ENCODE measurements around the gene CFAP57. TPM values are rescaled to one million over a fixed set of nuclear protein-coding genes. Genes with fewer than 3 reads are reported as not detected.

CFAP57 gene
- total RNA-seq, 1 experiment from 2014 or later, result 1.7 TPM

DNA sequence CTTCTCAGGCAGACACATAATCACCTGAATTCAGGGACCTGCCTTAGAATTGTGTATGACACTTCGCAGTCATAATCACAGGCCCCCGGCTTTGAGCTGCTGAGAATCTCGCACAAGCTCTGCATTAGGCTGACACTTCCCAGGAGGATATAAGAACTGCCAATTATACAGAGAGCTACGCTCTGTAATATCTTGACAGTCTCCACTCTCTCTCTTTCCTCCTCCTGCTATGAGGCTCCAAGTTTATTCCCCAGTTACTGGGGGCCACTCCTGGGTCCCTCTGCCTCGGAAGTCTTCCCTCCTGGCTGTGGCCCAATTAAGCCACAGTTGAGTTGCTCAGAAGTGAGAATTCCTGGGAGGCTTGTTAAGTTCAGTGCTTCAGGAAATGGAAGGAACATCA lies 42.7 kb upstream of the CFAP57 start:
- no peaks in the 10 kb centered on the region for H4K20me1 ChIP-seq (ENCODE audit: insufficient read depth)
- H3K27ac ChIP-seq, result no peak overlapping the region
- TF ChIP-seq, protein P1, sequence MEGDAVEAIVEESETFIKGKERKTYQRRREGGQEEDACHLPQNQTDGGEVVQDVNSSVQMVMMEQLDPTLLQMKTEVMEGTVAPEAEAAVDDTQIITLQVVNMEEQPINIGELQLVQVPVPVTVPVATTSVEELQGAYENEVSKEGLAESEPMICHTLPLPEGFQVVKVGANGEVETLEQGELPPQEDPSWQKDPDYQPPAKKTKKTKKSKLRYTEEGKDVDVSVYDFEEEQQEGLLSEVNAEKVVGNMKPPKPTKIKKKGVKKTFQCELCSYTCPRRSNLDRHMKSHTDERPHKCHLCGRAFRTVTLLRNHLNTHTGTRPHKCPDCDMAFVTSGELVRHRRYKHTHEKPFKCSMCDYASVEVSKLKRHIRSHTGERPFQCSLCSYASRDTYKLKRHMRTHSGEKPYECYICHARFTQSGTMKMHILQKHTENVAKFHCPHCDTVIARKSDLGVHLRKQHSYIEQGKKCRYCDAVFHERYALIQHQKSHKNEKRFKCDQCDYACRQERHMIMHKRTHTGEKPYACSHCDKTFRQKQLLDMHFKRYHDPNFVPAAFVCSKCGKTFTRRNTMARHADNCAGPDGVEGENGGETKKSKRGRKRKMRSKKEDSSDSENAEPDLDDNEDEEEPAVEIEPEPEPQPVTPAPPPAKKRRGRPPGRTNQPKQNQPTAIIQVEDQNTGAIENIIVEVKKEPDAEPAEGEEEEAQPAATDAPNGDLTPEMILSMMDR (conservative IDR thresholded peaks at IDR 0.05), result no peak
- no peak for TF ChIP-seq EZH2 (IDR thresholded peaks at IDR 0.05; ENCODE audit: low read depth)
- ChIA-PET POLR2A (ENCODE audit: unreplicated experiment) (no interaction called here), CTCF (no interaction called here)
- H3K36me3 ChIP-seq (ENCODE audit: low read depth), result no peaks in the 10 kb centered on the region
- H3K9me2 ChIP-seq (ENCODE audit: insufficient read depth), result no peaks in the 10 kb centered on the region
- no peak overlapping the region for H3K4me2 ChIP-seq
- no peak for DNase-seq
- no peaks in the 10 kb centered on the region for H3K79me2 ChIP-seq (ENCODE audit: low read depth)
- BruUV-seq (replicated peaks), result no TSS peak
- H3F3A ChIP-seq (ENCODE audit: insufficient read depth, low read depth), result no peaks in the 10 kb centered on the region
- H3K27me3 ChIP-seq (ENCODE audit: insufficient read depth, low read depth), result no peaks in the 10 kb centered on the region
- H3K4me1 ChIP-seq (replicated peaks; ENCODE audit: insufficient read depth), result no peaks in the 10 kb centered on the region
- no peaks in the 10 kb centered on the region for H3K9me3 ChIP-seq (ENCODE audit: insufficient read depth, low read depth)
- no peak overlapping the region for H3K4me3 ChIP-seq
- intact Hi-C loops (cut with micrococcal nuclease; ENCODE audit: unreplicated experiment), result no loop called here
- peak overlapping the region; percentile 10; the same call in 1 of the 2 replicates for H2AFZ ChIP-seq

DNA sequence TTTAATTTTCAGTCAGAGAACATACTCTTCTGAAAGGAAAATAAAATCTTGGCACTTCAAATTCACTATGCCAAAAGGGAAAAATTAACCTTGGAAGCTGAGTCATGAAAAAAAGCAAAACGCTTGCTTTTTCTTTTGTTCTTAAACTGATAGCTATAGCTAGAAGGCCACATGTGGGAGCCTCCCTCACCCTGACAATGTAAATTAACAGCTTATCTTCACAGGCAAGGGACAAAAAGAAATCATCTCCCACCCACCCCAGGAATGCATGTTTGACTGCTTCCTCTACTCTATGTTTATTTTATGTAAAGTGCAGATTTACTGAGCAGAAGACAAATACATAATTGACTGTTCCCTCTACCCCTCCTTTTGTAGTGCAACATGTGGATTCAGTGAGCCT lies 38.1 kb upstream of the CFAP57 start:
- H3K9me3 ChIP-seq (ENCODE audit: insufficient read depth, low read depth), result no peaks in the 10 kb centered on the region
- DNase-seq, result no peak
- no peaks in the 10 kb centered on the region for H3K9me2 ChIP-seq (ENCODE audit: insufficient read depth)
- intact Hi-C loops (cut with micrococcal nuclease; ENCODE audit: unreplicated experiment), result no loop called here
- ChIA-PET POLR2A (ENCODE audit: unreplicated experiment) (interaction anchor here (0.7 kb wide), 1 partner anchor 74 kb away, joined by 9 read pairs; no protein-coding TSS in a partner anchor), CTCF (interaction anchor here (0.6 kb wide), 1 partner anchor 991 kb away, joined by 3 read pairs; no protein-coding TSS in a partner anchor)
- H3F3A ChIP-seq (ENCODE audit: insufficient read depth, low read depth), result 0 out of 2 replicates have a peak, but pooled peaks cover 7% of the 10 kb centered on the region
- H3K36me3 ChIP-seq (ENCODE audit: low read depth), result no peaks in the 10 kb centered on the region
- H2AFZ ChIP-seq, result no peak overlapping the region
- H3K4me1 ChIP-seq (replicated peaks; ENCODE audit: insufficient read depth), result peaks cover 23% of the 10 kb centered on the region
- H3K4me3 ChIP-seq, result no peak overlapping the region
- no peaks in the 10 kb centered on the region for H4K20me1 ChIP-seq (ENCODE audit: insufficient read depth)
- TF ChIP-seq, protein P1 (conservative IDR thresholded peaks at IDR 0.05), result no peak
- no peak for TF ChIP-seq EZH2 (IDR thresholded peaks at IDR 0.05; ENCODE audit: low read depth)
- no peaks in the 10 kb centered on the region for H3K79me2 ChIP-seq (ENCODE audit: low read depth)
- H3K27me3 ChIP-seq (ENCODE audit: insufficient read depth, low read depth), result no peaks in the 10 kb centered on the region
- H3K4me2 ChIP-seq, result no peak overlapping the region
- no peak overlapping the region for H3K27ac ChIP-seq
- BruUV-seq (replicated peaks), result no TSS peak

DNA sequence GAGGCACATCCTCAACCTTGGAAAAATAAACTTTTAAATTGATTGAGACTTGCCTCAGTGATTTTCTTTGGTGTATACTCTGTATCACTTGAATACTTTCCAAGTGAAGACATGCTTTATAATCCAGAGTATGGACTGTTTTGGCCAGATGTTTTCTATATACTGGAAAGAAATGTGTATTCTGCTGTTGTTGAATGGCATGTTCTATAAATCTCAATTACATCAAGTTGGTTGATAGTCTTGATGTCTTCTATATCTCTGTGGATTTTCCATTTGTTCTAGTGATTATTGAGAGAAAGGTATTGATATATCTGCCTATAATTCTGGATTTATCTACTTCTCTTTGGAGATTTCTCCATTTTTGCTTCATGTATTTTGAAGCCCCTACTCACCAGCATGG lies 37.5 kb upstream of the CFAP57 start:
- no peaks in the 10 kb centered on the region for H3K27me3 ChIP-seq (ENCODE audit: insufficient read depth, low read depth)
- H3K4me2 ChIP-seq, result no peak overlapping the region
- DNase-seq, result no peak
- H2AFZ ChIP-seq, result no peak overlapping the region
- no peak for TF ChIP-seq EZH2 (IDR thresholded peaks at IDR 0.05; ENCODE audit: low read depth)
- TF ChIP-seq, protein P1 (conservative IDR thresholded peaks at IDR 0.05), result no peak
- H3K9me2 ChIP-seq (ENCODE audit: insufficient read depth), result no peaks in the 10 kb centered on the region
- H4K20me1 ChIP-seq (ENCODE audit: insufficient read depth), result no peaks in the 10 kb centered on the region
- H3F3A ChIP-seq (ENCODE audit: insufficient read depth, low read depth), result 0 out of 2 replicates have a peak, but pooled peaks cover 7% of the 10 kb centered on the region
- no peaks in the 10 kb centered on the region for H3K79me2 ChIP-seq (ENCODE audit: low read depth)
- ChIA-PET POLR2A (ENCODE audit: unreplicated experiment) (interaction anchor here (0.7 kb wide), 1 partner anchor 73 kb away, joined by 9 read pairs; no protein-coding TSS in a partner anchor), CTCF (interaction anchor here (0.6 kb wide), 1 partner anchor 991 kb away, joined by 3 read pairs; no protein-coding TSS in a partner anchor)
- H3K4me1 ChIP-seq (replicated peaks; ENCODE audit: insufficient read depth), result peaks cover 23% of the 10 kb centered on the region
- intact Hi-C loops (cut with micrococcal nuclease; ENCODE audit: unreplicated experiment), result no loop called here
- H3K36me3 ChIP-seq (ENCODE audit: low read depth), result no peaks in the 10 kb centered on the region
- BruUV-seq (replicated peaks), result no TSS peak
- no peak overlapping the region for H3K4me3 ChIP-seq
- no peaks in the 10 kb centered on the region for H3K9me3 ChIP-seq (ENCODE audit: insufficient read depth, low read depth)
- H3K27ac ChIP-seq, result no peak overlapping the region
